Pancreas (tissue), 10 donors: Measurements from ENCODE around the gene PPM1H. TPM values are rescaled to one million over a fixed set of nuclear protein-coding genes. Genes with fewer than 3 reads are reported as not detected.

ENCODE experiments used
- ATAC-seq, 4 donors: fragments of 200-7000 bp; cut with Tn5 transposase; one replicate each; pipeline versions ENCODE4 v1.8.0 to v1.9.1; 2020; ENCODE audit warnings: mild to moderate bottlenecking in 4 of 4, moderate library complexity in 4 of 4
- DNase-seq, 6 donors: peaks; one replicate each; pipeline ENCODE4 v3.0.0-alpha.2; 2020
- FAIRE-seq: peaks from 2 replicates; lab custom pipeline; 2012; peaks lifted over from hg19 to GRCh38; lab: Jason Lieb, UNC
- H3K27ac ChIP-seq, 4 donors: fragments of 200-600 bp; sonication (generic); 1 replicate in 3 of 4; 2 replicates in 1 of 4; pipeline versions ENCODE4 v1.5.0 to v1.8.0; 2020
- H3K27me3 ChIP-seq, 4 donors: fragments of 200-600 bp; one replicate each; pipeline ENCODE4 v1.8.0; 2021
- H3K36me3 ChIP-seq, 3 donors: fragments of 200-600 bp; sonication (generic) in 1 of 3; one replicate each; pipeline versions ENCODE4 v1.5.0 to v1.8.0; 2020 to 2021
- H3K4me1 ChIP-seq, 3 donors: fragments of 200-600 bp; one replicate each; pipeline ENCODE4 v1.8.0; 2021
- H3K4me3 ChIP-seq, 4 donors: fragments of 200-600 bp; sonication (generic) in 2 of 4; one replicate each; pipeline versions ENCODE4 v1.5.0 to v1.8.0; 2020 to 2021
- H3K9me3 ChIP-seq, 4 donors: fragments of 200-600 bp; one replicate each; pipeline ENCODE4 v1.8.0; 2021
- CTCF ChIP-seq, 4 donors: fragments of 200-600 bp; sonication (generic) in 3 of 4; IDR thresholded peaks; one replicate each; pipeline versions ENCODE4 v1.5.0 to v1.8.0; 2021; ENCODE audit warnings: antibody characterized with exemption in 4 of 4
- WGBS, 2 donors: extraction: QIAGEN DNeasy Blood & Tissue Kit; methylation state at CpG; one replicate each; pipeline ENCODE4 v1.1.7; 2013; 5-methylcytosine and 5-hydroxymethylcytosine counted together
- intact Hi-C, 3 donors: fragments of 100-400 bp; cut with DNase I; formaldehyde crosslinking; loops; one replicate each; pipeline versions ENCODE4 v1.11.1 to v1.14.2; 2022
- polyA plus RNA-seq, 2 donors: library from polyadenylated mRNA; stranded (reverse); fragments of 200-250 nt; gene quantifications; one replicate each; pipeline ENCODE4 v1.2.3, GENCODE V29; 2013
- total RNA-seq, 6 donors: library from RNA; stranded (reverse); fragmentation: NEBNext Ultra II Directional in 4 of 6; extraction: Animal tissue kit (Norgen Biotek cat#: 25700) in 4 of 6; gene quantifications; one replicate each; pipeline versions ENCODE4 v1.2.1 to v1.2.4, GENCODE V29; 2021 to 2023
- donor health status: healthy with polysubstance abuse.
- donor health status: DM: no; HTN: no; CAD: no; lungs with moderate emphysema.
- donor health status: DM: no; HTN: no; CAD: no.
- donor health status: control.
- donor health status: control.
- donor health status: Bipolar disorder and iron deficiency.
- donor health status: DM: yes; HTN: yes; CAD: no.
- donor health status: DM: no; HTN: no; CAD: no.
- donor health status: DM: no; HTN: no; CAD: no.
- donor health status: DM: yes; HTN: yes; CAD: no.

The PPM1H gene
- total and polyA plus RNA-seq, 8 donors, result 1.7 to 12.9 (median 5.8) TPM

GRCh38 chr12:62832027-62832426, 102.9 kb downstream of the PPM1H start:
- DNase-seq, result no peak
- no peaks in the 10 kb centered on the region for H3K9me3 ChIP-seq
- intact Hi-C loops, result no loop called here
- no peaks in the 10 kb centered on the region for H3K36me3 ChIP-seq
- H3K27me3 ChIP-seq, result no peaks in the 10 kb centered on the region
- no peak for ATAC-seq
- no peak for TF ChIP-seq CTCF (IDR thresholded peaks at IDR 0.05)
- FAIRE-seq, result no peak
- H3K4me3 ChIP-seq, result no peak overlapping the region
- WGBS, 2 donors, result 89 to 93% methylated on average over 7 of the region's 7 CpGs
- H3K4me1 ChIP-seq, result no peaks in the 10 kb centered on the region
- H3K27ac ChIP-seq, result no peak overlapping the region

- DNase-seq (no peak), FAIRE-seq (no peak), ATAC-seq (no peak)
- intact Hi-C loops, result no loop called here
- 92 to 96% methylated on average over 2 of the region's 2 CpGs for WGBS, 2 donors
- H3K36me3 ChIP-seq, result no peaks in the 10 kb centered on the region
- no peak for TF ChIP-seq CTCF (IDR thresholded peaks at IDR 0.05)
- H3K27ac ChIP-seq, result no peak overlapping the region
- H3K27me3 ChIP-seq, result no peaks in the 10 kb centered on the region
- no peak overlapping the region for H3K4me3 ChIP-seq
- no peaks in the 10 kb centered on the region for H3K4me1 ChIP-seq
- H3K9me3 ChIP-seq, result no peaks in the 10 kb centered on the region
Measured at GRCh38 chr12:62827855-62828254, 107.1 kb downstream of the PPM1H start.

GRCh38 chr12:62827042-62827441, 107.9 kb downstream of the PPM1H start:
- no peak for ATAC-seq
- H3K27me3 ChIP-seq, result no peaks in the 10 kb centered on the region
- no peak for FAIRE-seq
- no peaks in the 10 kb centered on the region for H3K4me1 ChIP-seq
- no peak overlapping the region for H3K27ac ChIP-seq
- no peak for TF ChIP-seq CTCF (IDR thresholded peaks at IDR 0.05)
- H3K9me3 ChIP-seq, result no peaks in the 10 kb centered on the region
- H3K4me3 ChIP-seq, result no peak overlapping the region
- intact Hi-C loops, result no loop called here
- no peak for DNase-seq
- 94 to 97% methylated on average over 2 of the region's 2 CpGs for WGBS, 2 donors
- no peaks in the 10 kb centered on the region for H3K36me3 ChIP-seq

GRCh38 chr12:62817556-62818271, 117.2 kb downstream of the PPM1H start:
- no peaks in the 10 kb centered on the region for H3K27me3 ChIP-seq
- ATAC-seq (peak in 1 of 4 donors; percentile 26), FAIRE-seq (no peak), DNase-seq (no peak)
- no peak overlapping the region for H3K4me3 ChIP-seq
- H3K9me3 ChIP-seq, result no peaks in the 10 kb centered on the region
- no peak for TF ChIP-seq CTCF (IDR thresholded peaks at IDR 0.05)
- intact Hi-C loops, result no loop called here
- H3K36me3 ChIP-seq, result no peaks in the 10 kb centered on the region
- H3K4me1 ChIP-seq, result no peaks in the 10 kb centered on the region
- 83 to 84% methylated on average over 9 of the region's 9 CpGs for WGBS, 2 donors
- H3K27ac ChIP-seq, result no peak overlapping the region

- intact Hi-C loops, result no loop called here
- no peak for FAIRE-seq
- Histone ChIP-seq H3K27me3 (no peaks in the 10 kb centered on the region), H3K36me3 (no peaks in the 10 kb centered on the region), H3K4me1 (no peaks in the 10 kb centered on the region), H3K4me3 (no peak overlapping the region), H3K27ac (no peak overlapping the region), H3K9me3 (no peaks in the 10 kb centered on the region)
- TF ChIP-seq CTCF (IDR thresholded peaks at IDR 0.05), result no peak
- 93 to 94% methylated on average over 3 of the region's 3 CpGs for WGBS, 2 donors
- ATAC-seq, result no peak
- DNase-seq, result no peak
Measured at GRCh38 chr12:62814243-62814642, 120.7 kb downstream of the PPM1H start.
